Measurements from ENCODE around the gene TNFRSF6B. TPM values are rescaled to one million over a fixed set of nuclear protein-coding genes. Genes with fewer than 3 reads are reported as not detected.
A peak's percentile ranks its signal among the peaks of the same experiment; 100 is the strongest.

TNFRSF6B gene
- total RNA-seq, 1 donor from 2014 or later: 119 TPM

GRCh38 chr20:63734946-63735858, 38.8 kb downstream of the TNFRSF6B start:
- Histone ChIP-seq H3K36me3 (peaks cover 30 to 32% of the 10 kb centered on the region in 2 donors), H3K27ac (no peak overlapping the region), H3K4me3 (no peak overlapping the region), H3K9me3 (no peaks in the 10 kb centered on the region), H3K4me1 (peaks cover 9 to 10% of the 10 kb centered on the region in 2 donors), H3K27me3 (no peaks in the 10 kb centered on the region)
- intact Hi-C loops (cut with DNase I): loop anchor here (5.0 kb wide), 2 partner anchors 78 to 108 kb away; partner anchors contain the start of genes GMEB2 and RTEL1
- DNase-seq (ENCODE audit: low spot score in 2 of 2): no peak
- TF ChIP-seq CTCF (IDR thresholded peaks at IDR 0.05): no peak

- H3K27ac ChIP-seq: no peak within 1 kb of the TSS
- H3K9me3 ChIP-seq: no peaks in the 10 kb centered on the region
- peaks cover 28 to 32% of the 10 kb centered on the region in 2 donors for H3K36me3 ChIP-seq
- peaks cover 11 to 13% of the 10 kb centered on the region in 2 donors for H3K4me1 ChIP-seq
- intact Hi-C loops (cut with DNase I): loop anchor here (5.0 kb wide), 2 partner anchors 79 to 109 kb away; partner anchors contain the start of genes GMEB2 and RTEL1
- peak in 1 of 2 donors; percentile 61 for DNase-seq (ENCODE audit: low spot score in 2 of 2)
- H3K4me3 ChIP-seq: peak within 1 kb of the TSS in 1 of 2 donors; percentile 93
- H3K27me3 ChIP-seq: no peaks in the 10 kb centered on the region
- no peak for TF ChIP-seq CTCF (IDR thresholded peaks at IDR 0.05)
Measured at GRCh38 chr20:63735859-63736718, 39.6 kb downstream of the TNFRSF6B start, which contains the start of gene LIME1. TSS of gene LIME1 (plus strand) at chr20:63736664. CDS start at chr20:63737550, 886 bp downstream.

GRCh38 chr20:63736893-63737694, 40.6 kb downstream of the TNFRSF6B start:
- Histone ChIP-seq H3K4me3 (peak overlapping the region in 1 of 2 donors; percentile 93), H3K27me3 (no peaks in the 10 kb centered on the region), H3K36me3 (peaks cover 32 to 40% of the 10 kb centered on the region in 2 donors), H3K4me1 (peaks cover 17 to 21% of the 10 kb centered on the region in 2 donors), H3K9me3 (no peaks in the 10 kb centered on the region), H3K27ac (no peak overlapping the region)
- TF ChIP-seq CTCF (IDR thresholded peaks at IDR 0.05): no peak
- intact Hi-C loops (cut with DNase I): loop anchor here (5.0 kb wide), 2 partner anchors 80 to 110 kb away; partner anchors contain the start of genes GMEB2 and RTEL1
- DNase-seq (ENCODE audit: low spot score in 2 of 2): peak in 1 of 2 donors; percentile 63

GRCh38 chr20:63737695-63737944, 41.2 kb downstream of the TNFRSF6B start:
- peaks cover 17 to 21% of the 10 kb centered on the region in 2 donors for H3K4me1 ChIP-seq
- TF ChIP-seq CTCF (IDR thresholded peaks at IDR 0.05): no peak
- H3K9me3 ChIP-seq: no peaks in the 10 kb centered on the region
- H3K4me3 ChIP-seq: peak overlapping the region in 1 of 2 donors; percentile 93
- H3K27ac ChIP-seq: no peak overlapping the region
- peaks cover 37 to 44% of the 10 kb centered on the region in 2 donors for H3K36me3 ChIP-seq
- peak in 1 of 2 donors; percentile 62 for DNase-seq (ENCODE audit: low spot score in 2 of 2)
- intact Hi-C loops (cut with DNase I): loop anchor here (5.0 kb wide), 2 partner anchors 80 to 110 kb away; partner anchors contain the start of genes GMEB2 and RTEL1
- no peaks in the 10 kb centered on the region for H3K27me3 ChIP-seq
